H1 (cell line): Measurements from ENCODE around the gene BMPR1A. TPM values are rescaled to one million over a fixed set of nuclear protein-coding genes. Genes with fewer than 3 reads are reported as not detected.

Source experiments
- CTCF ChIA-PET: fragments of 300-600 bp; sonication (Branson Sonifier 250); formaldehyde crosslinking; loops from one replicate; lab custom pipeline; 2021; ENCODE audit not compliant: partially characterized antibody; lab: Charles Lee
- POLR2A ChIA-PET: fragments of 300-600 bp; sonication (Branson Sonifier 250); formaldehyde crosslinking; loops from one replicate; lab custom pipeline; 2021; ENCODE audit warnings: inconsistent platforms; ENCODE audit not compliant: partially characterized antibody; lab: Charles Lee
- DNase-seq, 2 experiments: peaks; one replicate each; pipeline versions ENCODE4 v3.0.0 to v3.0.0-alpha.2; 2010 to 2022; ENCODE audit warnings: low spot score in 2 of 2, low read depth in 1 of 2, mixed read lengths in 1 of 2
- FAIRE-seq: peaks from 2 replicates; lab custom pipeline; 2011; peaks lifted over from hg19 to GRCh38; lab: Jason Lieb, UNC
- H2AFZ ChIP-seq: 2 replicates; pipeline ENCODE4 v1.8.1; 2012; ENCODE audit warnings: low read length, inconsistent platforms
- H2AK5ac ChIP-seq: 2 replicates; pipeline ENCODE4 v1.6.1; 2013; ENCODE audit warnings: low read depth, low read length
- H2BK120ac ChIP-seq: replicated peaks from 2 replicates; pipeline ENCODE3; 2013; ENCODE audit warnings: low read depth, low read length, inconsistent platforms
- H2BK12ac ChIP-seq: 2 replicates; pipeline ENCODE4 v1.6.1; 2013; ENCODE audit warnings: low read depth, low read length
- H2BK15ac ChIP-seq: 2 replicates; pipeline ENCODE4 v1.6.1; 2013; ENCODE audit warnings: low read length
- H2BK20ac ChIP-seq: 2 replicates; pipeline ENCODE4 v1.6.1; 2013; ENCODE audit warnings: low read length
- H2BK5ac ChIP-seq: 2 replicates; pipeline ENCODE4 v1.6.1; 2013; ENCODE audit warnings: low read depth, low read length
- H3K14ac ChIP-seq: 2 replicates; pipeline ENCODE4 v1.6.1; 2013; ENCODE audit warnings: inconsistent platforms; ENCODE audit not compliant: insufficient read length
- H3K18ac ChIP-seq: 2 replicates; pipeline ENCODE4 v1.6.1; 2013; ENCODE audit warnings: low read length; ENCODE audit errors: extremely low read depth
- H3K23ac ChIP-seq: 2 replicates; pipeline ENCODE4 v1.6.1; 2013; ENCODE audit warnings: inconsistent platforms; ENCODE audit not compliant: insufficient read length
- H3K23me2 ChIP-seq: 2 replicates; pipeline ENCODE4 v1.6.1; 2013; ENCODE audit warnings: low read depth, low read length
- H3K27ac ChIP-seq: 2 replicates; pipeline ENCODE4 v1.6.1; 2011; ENCODE audit warnings: low read depth, low read length, inconsistent platforms
- H3K27me3 ChIP-seq, 4 experiments: replicated peaks in 1 of 4; 1 replicate in 1 of 4; 2 replicates in 3 of 4; pipeline versions ENCODE4 v1.6.1 to v1.8.1; 2011 to 2013; ENCODE audit warnings: low read length in 3 of 4, mild to moderate bottlenecking in 3 of 4, inconsistent platforms in 2 of 4, mixed read lengths in 2 of 4, moderate library complexity in 1 of 4; ENCODE audit not compliant: control insufficient read depth in 3 of 4, insufficient read depth in 3 of 4; ENCODE audit errors: extremely low read depth in 1 of 4
- H3K36me3 ChIP-seq, 4 experiments: 2 replicates each; pipeline versions ENCODE4 v1.6.1 to v1.8.1; 2011 to 2013; ENCODE audit warnings: mild to moderate bottlenecking in 4 of 4, low read length in 3 of 4, moderate library complexity in 2 of 4, control low read depth in 1 of 4, inconsistent platforms in 1 of 4; ENCODE audit not compliant: insufficient read depth in 4 of 4, control insufficient read depth in 2 of 4
- H3K4ac ChIP-seq: replicated peaks from 2 replicates; pipeline ENCODE3; 2013; ENCODE audit warnings: low read length, low read depth, mixed read lengths, inconsistent platforms; ENCODE audit not compliant: insufficient read length
- H3K4me1 ChIP-seq, 4 experiments: replicated peaks in 1 of 4; 1 replicate in 1 of 4; 2 replicates in 3 of 4; pipeline versions ENCODE4 v1.6.1 to v1.8.1; 2011 to 2013; ENCODE audit warnings: low read length in 3 of 4, inconsistent platforms in 2 of 4, mixed read lengths in 1 of 4; ENCODE audit not compliant: insufficient read depth in 4 of 4, control insufficient read depth in 3 of 4
- H3K4me2 ChIP-seq, 2 experiments: 2 replicates each; pipeline versions ENCODE4 v1.6.1 to v1.8.1; 2011 to 2013; ENCODE audit warnings: low read depth in 2 of 2, low read length in 2 of 2, control low read depth in 1 of 2, inconsistent platforms in 1 of 2, mild to moderate bottlenecking in 1 of 2; ENCODE audit not compliant: insufficient read depth in 1 of 2
- H3K4me3 ChIP-seq, 4 experiments: fragments of 200-600, 300-600 bp in 1 of 4; sonication (generic), shearing (Covaris generic), sonication (Bioruptor Twin) in 1 of 4; 2 replicates each; pipeline versions ENCODE4 v1.5.1 to v1.8.1; 2011 to 2016; ENCODE audit warnings: low read length in 4 of 4, low read depth in 3 of 4, control low read depth in 2 of 4, inconsistent platforms in 2 of 4, mild to moderate bottlenecking in 2 of 4, mixed read lengths in 1 of 4, moderate library complexity in 1 of 4; ENCODE audit not compliant: insufficient read depth in 2 of 4; ENCODE audit errors: extremely low read depth in 1 of 4
- H3K56ac ChIP-seq: replicated peaks from 2 replicates; pipeline ENCODE3; 2013; ENCODE audit warnings: low read depth, mild to moderate bottlenecking, mixed read lengths, low read length, inconsistent platforms; ENCODE audit not compliant: insufficient read length
- H3K79me1 ChIP-seq: 2 replicates; pipeline ENCODE4 v1.6.1; 2013; ENCODE audit warnings: low read depth, low read length, control low read depth
- H3K79me2 ChIP-seq, 2 experiments: 2 replicates each; pipeline versions ENCODE4 v1.6.1 to v1.8.1; 2012 to 2013; ENCODE audit warnings: low read length in 2 of 2, mild to moderate bottlenecking in 2 of 2, inconsistent platforms in 1 of 2; ENCODE audit not compliant: insufficient read depth in 2 of 2, control insufficient read depth in 1 of 2
- H3K9ac ChIP-seq, 4 experiments: replicated peaks in 1 of 4; 1 replicate in 1 of 4; 2 replicates in 3 of 4; pipeline versions ENCODE4 v1.6.1 to v1.8.1; 2011 to 2013; ENCODE audit warnings: low read depth in 3 of 4, low read length in 3 of 4, control low read depth in 2 of 4, mild to moderate bottlenecking in 2 of 4, moderate library complexity in 2 of 4, inconsistent platforms in 1 of 4; ENCODE audit errors: extremely low read depth in 1 of 4
- H3K9me3 ChIP-seq, 2 experiments: 2 replicates each; pipeline versions ENCODE4 v1.6.1 to v1.8.1; 2012 to 2013; ENCODE audit warnings: mild to moderate bottlenecking in 2 of 2, moderate library complexity in 2 of 2, control low read depth in 1 of 2, inconsistent platforms in 1 of 2, low read depth in 1 of 2, low read length in 1 of 2, mixed read lengths in 1 of 2; ENCODE audit not compliant: insufficient read depth in 2 of 2
- H4K20me1 ChIP-seq, 2 experiments: replicated peaks in 1 of 2; 2 replicates each; pipeline versions ENCODE3 to v1.8.1; 2011 to 2013; ENCODE audit warnings: inconsistent platforms in 2 of 2, low read length in 2 of 2, mild to moderate bottlenecking in 1 of 2; ENCODE audit not compliant: insufficient read depth in 2 of 2, control insufficient read depth in 1 of 2
- H4K5ac ChIP-seq: 2 replicates; pipeline ENCODE4 v1.6.1; 2013; ENCODE audit warnings: low read length, low read depth, mixed read lengths, inconsistent platforms; ENCODE audit not compliant: insufficient read length
- H4K8ac ChIP-seq: 2 replicates; pipeline ENCODE4 v1.8.0; 2013; ENCODE audit warnings: mild to moderate bottlenecking, moderate library complexity, low read length, inconsistent platforms; ENCODE audit not compliant: insufficient read depth; ENCODE audit errors: extremely low read depth
- H4K91ac ChIP-seq: replicated peaks from 2 replicates; pipeline ENCODE3; 2013; ENCODE audit warnings: low read length, mixed read lengths, inconsistent platforms; ENCODE audit not compliant: insufficient read length
- ASH2L ChIP-seq: fragments of 200-600, 300-600 bp; sonication (generic); IDR thresholded peaks from one replicate; pipeline ENCODE4 v1.7.1; 2017; ENCODE audit warnings: low read length
- BACH1 ChIP-seq: IDR thresholded peaks from 2 replicates; pipeline ENCODE4 v1.6.1; 2012; ENCODE audit warnings: low read length, improper control_type of control experiment
- BRCA1 ChIP-seq: IDR thresholded peaks from 2 replicates; pipeline ENCODE4 v1.6.1; 2012; ENCODE audit warnings: low read depth, low read length, improper control_type of control experiment
- CBX8 ChIP-seq: fragments of 300-800, 300-1000 bp; sonication (generic); IDR thresholded peaks from 2 replicates; pipeline ENCODE4 v1.7.1; 2016; ENCODE audit warnings: low read depth, low read length, borderline replicate concordance
- CHD2 ChIP-seq: IDR thresholded peaks from 2 replicates; pipeline ENCODE4 v1.6.1; 2012; ENCODE audit warnings: low read length, improper control_type of control experiment
- POLR2A ChIP-seq, 2 experiments: IDR thresholded peaks; 1 replicate in 1 of 2; 2 replicates in 1 of 2; pipeline ENCODE4 v1.6.1; 2011; ENCODE audit warnings: low read depth in 2 of 2, low read length in 2 of 2, mild to moderate bottlenecking in 2 of 2; ENCODE audit errors: control extremely low read depth in 1 of 2
- SAP30 ChIP-seq: fragments of 300-600 bp; sonication (generic); IDR thresholded peaks from 2 replicates; pipeline ENCODE4 v1.7.1; 2012; ENCODE audit warnings: low read length, moderate library complexity, mild to moderate bottlenecking, inconsistent platforms; ENCODE audit not compliant: insufficient read depth, insufficient replicate concordance
- SP2 ChIP-seq: IDR thresholded peaks from 2 replicates; pipeline ENCODE4 v1.6.1; 2012; ENCODE audit warnings: mild to moderate bottlenecking, low read length, inconsistent platforms
- YY1 ChIP-seq: IDR thresholded peaks from 2 replicates; pipeline ENCODE4 v1.6.1; 2011; ENCODE audit warnings: low read depth, mild to moderate bottlenecking, low read length
- WGBS, 2 experiments: shearing (Covaris generic) in 1 of 2; methylation state at CpG; one replicate each; pipeline versions ENCODE4 v1.1.6 to v1.1.7; 2013 to 2015; ENCODE audit warnings: low lambda C conversion rate in 2 of 2, mixed read lengths in 2 of 2, inconsistent platforms in 1 of 2, low coverage in 1 of 2, missing lambda C conversion rate in 1 of 2; ENCODE audit not compliant: insufficient replicate concordance in 2 of 2, insufficient coverage in 1 of 2, insufficient read length in 1 of 2; ENCODE audit errors: extremely low coverage in 1 of 2, missing lambda C conversion rate in 1 of 2; 5-methylcytosine and 5-hydroxymethylcytosine counted together
- polyA plus RNA-seq, 7 experiments: library from polyadenylated mRNA; depleted of rRNA in 3 of 7; stranded (reverse) in 5 of 7; unstranded in 2 of 7; fragments of >200 nt in 5 of 7; fragments of 200-250 nt in 2 of 7; gene quantifications; 1 replicate in 5 of 7; 2 replicates in 1 of 7; 4 replicates in 1 of 7; pipeline versions ENCODE4 v1.2.1 to v1.2.3, GENCODE V29; 2011 to 2013; ENCODE audit warnings: missing spikeins in 2 of 7, mixed read lengths in 2 of 7
- total RNA-seq: library from RNA; stranded (reverse); fragmentation: NEBNext Ultra II Directional; extraction: Animal tissue kit (Norgen Biotek cat#: 25700); gene quantifications from 2 replicates; pipeline ENCODE4 v1.2.1, GENCODE V29; 2021
- TF ChIP-seq, protein P1 (sequence below): IDR thresholded peaks from 2 replicates; pipeline ENCODE4 v1.6.1; 2011; ENCODE audit warnings: low read length, improper control_type of control experiment
- TF ChIP-seq, protein P2 (sequence below): IDR thresholded peaks from 2 replicates; pipeline ENCODE4 v1.6.1; 2012; ENCODE audit warnings: low read length, inconsistent platforms

Gene BMPR1A
- total and polyA plus RNA-seq, 2 of the 8 experiments (the other 6 are each of a cell fraction or from before 2014, with no cell fraction given) = 34.4 to 129 TPM

- H2BK15ac ChIP-seq = no peak overlapping the region
- peak overlapping the region in 1 of 4 experiments; percentile 19; a peak in 1 of 7 replicates for H3K9ac ChIP-seq
- no peak for FAIRE-seq
- H2BK120ac ChIP-seq = no peak overlapping the region
- peaks cover 18 to 21% of the 10 kb centered on the region in 2 experiments for H4K20me1 ChIP-seq
- H3K27me3 ChIP-seq = no peaks in the 10 kb centered on the region
- H3K23ac ChIP-seq = no peak overlapping the region
- H3K18ac ChIP-seq = no peak overlapping the region
- no peak overlapping the region for H3K14ac ChIP-seq
- peaks cover 2% of the 10 kb centered on the region; the same call in 1 of the 2 replicates for H3K79me1 ChIP-seq
- H3K56ac ChIP-seq = peak overlapping the region; percentile 39
- no peak overlapping the region for H2BK20ac ChIP-seq
- no peak overlapping the region for H3K4ac ChIP-seq
- no peak overlapping the region for H2AFZ ChIP-seq
- H3K79me2 ChIP-seq = peaks cover 48 to 100% of the 10 kb centered on the region in 2 experiments
- no peak overlapping the region for H4K8ac ChIP-seq
- peaks cover 6 to 13% (median 9%) of the 10 kb centered on the region in 4 experiments for H3K4me1 ChIP-seq
- H2BK5ac ChIP-seq = no peak overlapping the region
- CTCF ChIA-PET = interaction anchor here (0.6 to 1.1 kb wide), 2 partner anchors 55 to 95 kb away, joined by 3 read pairs; no protein-coding TSS in a partner anchor
- no peak overlapping the region for H3K4me3 ChIP-seq
- H3K23me2 ChIP-seq = no peaks in the 10 kb centered on the region
- no peak overlapping the region for H2BK12ac ChIP-seq
- TF ChIP-seq SP2 (no peak), CHD2 (no peak), YY1 (no peak), BACH1 (no peak), SAP30 (no peak), BRCA1 (no peak), CBX8 (no peak), ASH2L (no peak), POLR2A (IDR thresholded peaks at IDR 0.05; ENCODE audit: control extremely low read depth in 1 of 2, low read depth in 2 of 2, low read length in 2 of 2) (no peak)
- TF ChIP-seq, protein P1, sequence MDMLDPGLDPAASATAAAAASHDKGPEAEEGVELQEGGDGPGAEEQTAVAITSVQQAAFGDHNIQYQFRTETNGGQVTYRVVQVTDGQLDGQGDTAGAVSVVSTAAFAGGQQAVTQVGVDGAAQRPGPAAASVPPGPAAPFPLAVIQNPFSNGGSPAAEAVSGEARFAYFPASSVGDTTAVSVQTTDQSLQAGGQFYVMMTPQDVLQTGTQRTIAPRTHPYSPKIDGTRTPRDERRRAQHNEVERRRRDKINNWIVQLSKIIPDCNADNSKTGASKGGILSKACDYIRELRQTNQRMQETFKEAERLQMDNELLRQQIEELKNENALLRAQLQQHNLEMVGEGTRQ = no peak
- TF ChIP-seq, protein P2, sequence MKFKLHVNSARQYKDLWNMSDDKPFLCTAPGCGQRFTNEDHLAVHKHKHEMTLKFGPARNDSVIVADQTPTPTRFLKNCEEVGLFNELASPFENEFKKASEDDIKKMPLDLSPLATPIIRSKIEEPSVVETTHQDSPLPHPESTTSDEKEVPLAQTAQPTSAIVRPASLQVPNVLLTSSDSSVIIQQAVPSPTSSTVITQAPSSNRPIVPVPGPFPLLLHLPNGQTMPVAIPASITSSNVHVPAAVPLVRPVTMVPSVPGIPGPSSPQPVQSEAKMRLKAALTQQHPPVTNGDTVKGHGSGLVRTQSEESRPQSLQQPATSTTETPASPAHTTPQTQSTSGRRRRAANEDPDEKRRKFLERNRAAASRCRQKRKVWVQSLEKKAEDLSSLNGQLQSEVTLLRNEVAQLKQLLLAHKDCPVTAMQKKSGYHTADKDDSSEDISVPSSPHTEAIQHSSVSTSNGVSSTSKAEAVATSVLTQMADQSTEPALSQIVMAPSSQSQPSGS = no peak
- TF ChIP-seq, all 59 proteins: peak for 0
- Histone ChIP-seq H3K27ac (no peak overlapping the region), H2AK5ac (no peak overlapping the region), H4K91ac (no peak overlapping the region), H4K5ac (no peak overlapping the region), H3K4me2 (no peak overlapping the region), H3K36me3 (peaks cover 0 to 3% (median 0%) of the 10 kb centered on the region in 4 experiments; a peak in 2 of 8 replicates), H3K9me3 (no peaks in the 10 kb centered on the region)
- POLR2A ChIA-PET = no interaction called here
- no peak for DNase-seq
- 92% methylated on average over 1 of the region's 1 CpG; no CpG with 5 or more reads in 1 of the 2 experiments for WGBS, 2 experiments
Measured at GRCh38 chr10:86782701-86783418, 26.4 kb downstream of the BMPR1A start.
